ENCODE data around the gene STARD3NL.
"Not testable (repeated sequence)": the region's sequence is repeated elsewhere in the genome, so short reads cannot be mapped to it uniquely, and the experiment has no call there.

Gene STARD3NL

DNA sequence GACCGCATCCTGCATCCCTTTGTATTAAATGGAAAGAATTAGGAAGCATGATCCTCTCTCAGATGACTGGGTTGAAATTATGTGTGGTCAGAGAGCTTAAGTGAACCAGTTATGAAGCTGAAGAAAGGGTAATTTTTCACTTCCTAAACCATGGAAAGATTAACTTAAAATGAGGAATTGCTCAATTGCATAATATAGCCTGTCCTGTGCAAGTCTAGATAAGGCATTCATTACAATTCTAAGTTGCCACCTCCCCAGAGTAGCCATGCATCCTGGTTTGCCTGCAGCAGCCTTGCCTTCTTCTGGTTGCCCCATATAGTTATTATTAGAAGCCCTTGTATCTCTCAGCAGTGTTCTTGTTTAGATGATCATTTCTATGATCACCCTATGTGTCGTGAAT is 45.3 kb downstream of the STARD3NL start:
- ATAC-seq (no peak), DNase-seq (no peak)
- no peak overlapping the region for H3K4me3 Mint-ChIP-seq
- no peaks in the 10 kb centered on the region for H3K9me3 Mint-ChIP-seq
- H3K27me3 Mint-ChIP-seq, result no peaks in the 10 kb centered on the region
- H3K27ac Mint-ChIP-seq, result no peak overlapping the region
- peaks cover 29% of the 10 kb centered on the region for H3K36me3 Mint-ChIP-seq (ENCODE audit: low read depth)
- peaks cover 34% of the 10 kb centered on the region for H3K4me1 Mint-ChIP-seq

DNA sequence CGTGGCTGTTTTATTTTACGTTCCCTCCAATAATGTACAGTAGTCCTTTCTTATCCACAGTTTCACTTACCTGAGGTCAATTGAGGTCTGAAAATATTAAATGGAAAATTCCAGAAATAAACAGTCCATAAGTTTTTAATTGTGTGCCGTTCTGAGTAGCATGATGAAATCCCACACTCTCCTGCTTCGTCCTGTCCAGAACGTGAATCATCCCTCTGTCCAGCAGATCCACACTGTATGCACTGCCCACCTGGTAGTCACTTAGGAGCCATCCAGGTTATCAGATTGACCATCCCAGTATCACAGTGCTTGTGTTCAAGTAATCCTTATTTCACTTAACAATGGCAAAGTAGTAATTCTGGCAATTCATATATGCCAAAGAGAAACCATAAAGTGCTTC is 46.3 kb downstream of the STARD3NL start:
- peaks cover 42% of the 10 kb centered on the region for H3K4me1 Mint-ChIP-seq
- no peak for DNase-seq
- no peak for ATAC-seq
- no peaks in the 10 kb centered on the region for H3K27me3 Mint-ChIP-seq
- peaks cover 30% of the 10 kb centered on the region for H3K36me3 Mint-ChIP-seq (ENCODE audit: low read depth)
- no peaks in the 10 kb centered on the region for H3K9me3 Mint-ChIP-seq
- no peak overlapping the region for H3K4me3 Mint-ChIP-seq
- H3K27ac Mint-ChIP-seq, result peak overlapping the region; percentile 23

DNA sequence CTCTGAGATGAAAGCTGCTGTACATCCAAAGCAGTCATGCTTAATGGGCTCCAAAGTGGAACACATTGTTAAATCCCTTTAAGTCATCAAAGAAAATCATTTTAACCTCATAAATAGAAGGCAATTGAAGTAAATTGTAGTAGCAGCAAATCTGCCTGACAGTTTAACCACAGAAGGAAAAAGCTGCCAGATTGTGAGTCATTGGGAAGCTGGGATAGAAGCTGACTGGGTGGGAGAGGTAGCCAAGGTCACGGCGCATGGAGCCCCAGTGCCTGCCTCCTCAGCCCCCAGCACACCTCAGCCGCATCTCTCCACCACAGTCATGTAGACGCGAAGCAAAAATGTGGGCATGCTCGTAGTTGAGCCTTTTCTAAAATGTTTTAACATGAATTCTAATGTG is 51.3 kb downstream of the STARD3NL start:
- Mint-ChIP-seq H3K9me3 (no peaks in the 10 kb centered on the region), H3K4me3 (no peak overlapping the region), H3K36me3 (ENCODE audit: low read depth) (peaks cover 37% of the 10 kb centered on the region), H3K27me3 (no peaks in the 10 kb centered on the region), H3K4me1 (peaks cover 60% of the 10 kb centered on the region), H3K27ac (no peak overlapping the region)
- ATAC-seq (no peak), DNase-seq (no peak)

DNA sequence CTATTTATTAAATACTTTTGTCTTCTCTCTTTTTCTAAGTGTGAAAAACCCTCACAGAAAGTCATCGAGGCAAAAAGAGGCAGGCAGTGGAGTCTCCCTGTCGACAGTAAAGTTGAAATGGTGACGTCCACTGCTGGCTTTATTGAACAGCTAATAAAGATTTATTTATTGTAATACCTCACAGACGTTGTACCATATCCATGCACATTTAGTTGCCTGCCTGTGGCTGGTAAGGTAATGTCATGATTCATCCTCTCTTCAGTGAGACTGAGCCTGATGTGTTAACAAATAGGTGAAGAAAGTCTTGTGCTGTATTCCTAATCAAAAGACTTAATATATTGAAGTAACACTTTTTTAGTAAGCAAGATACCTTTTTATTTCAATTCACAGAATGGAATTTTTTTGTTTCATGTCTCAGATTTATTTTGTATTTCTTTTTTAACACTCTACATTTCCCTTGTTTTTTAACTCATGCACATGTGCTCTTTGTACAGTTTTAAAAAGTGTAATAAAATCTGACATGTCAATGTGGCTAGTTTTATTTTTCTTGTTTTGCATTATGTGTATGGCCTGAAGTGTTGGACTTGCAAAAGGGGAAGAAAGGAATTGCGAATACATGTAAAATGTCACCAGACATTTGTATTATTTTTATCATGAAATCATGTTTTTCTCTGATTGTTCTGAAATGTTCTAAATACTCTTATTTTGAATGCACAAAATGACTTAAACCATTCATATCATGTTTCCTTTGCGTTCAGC is 52.0 kb downstream of the STARD3NL start:
- no peaks in the 10 kb centered on the region for H3K27me3 Mint-ChIP-seq

DNA sequence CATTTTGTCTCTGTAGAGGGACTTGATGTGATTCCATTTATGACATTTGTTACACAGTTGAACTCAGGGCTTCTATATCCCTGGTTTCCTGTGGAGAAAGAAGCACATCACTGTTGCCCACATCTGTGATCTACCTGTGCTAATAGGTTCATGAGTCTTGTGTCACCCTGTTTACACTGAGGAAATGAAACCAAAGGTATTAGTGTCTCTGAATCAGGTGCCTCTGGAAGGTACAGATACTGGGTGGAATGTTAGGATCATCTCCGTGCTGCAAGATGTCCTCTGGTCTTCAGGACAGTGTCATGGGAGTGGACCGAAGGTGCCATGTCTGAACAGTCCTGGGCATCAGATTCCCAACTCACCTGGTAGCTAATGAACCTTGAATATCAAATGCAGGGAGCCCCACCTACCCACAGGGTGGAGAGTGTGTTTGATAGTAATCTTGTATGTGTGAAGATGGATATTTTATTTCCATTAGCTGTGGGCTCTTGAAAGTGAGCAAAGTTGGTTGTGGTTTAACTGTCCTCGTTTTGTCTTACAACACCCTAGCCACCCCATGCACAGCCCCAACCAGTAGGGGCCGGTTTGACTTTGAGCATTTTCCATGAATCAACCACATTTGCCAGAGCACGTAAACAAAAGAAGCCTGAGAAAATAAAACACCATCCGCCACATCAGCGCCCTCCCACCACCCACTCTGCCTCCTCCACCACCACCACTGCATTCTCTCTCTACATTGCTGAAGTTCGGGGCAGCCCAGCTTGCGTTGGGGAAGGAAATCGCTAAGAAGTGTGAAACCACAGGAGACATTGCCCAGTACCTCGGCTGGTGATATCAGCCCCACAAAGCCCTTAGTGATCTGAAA is 54.7 kb downstream of the STARD3NL start:
- Mint-ChIP-seq H3K27ac (peak overlapping the region; percentile 86), H3K4me1 (peaks cover 84% of the 10 kb centered on the region), H3K27me3 (peaks cover 2% of the 10 kb centered on the region), H3K36me3 (ENCODE audit: low read depth) (peaks cover 31% of the 10 kb centered on the region), H3K4me3 (peak overlapping the region; percentile 42), H3K9me3 (no peaks in the 10 kb centered on the region)
- DNase-seq (peak; percentile 79), ATAC-seq (peak; percentile 93)

More for the DNA sequence above, 52.0 kb downstream of the STARD3NL start:
- DNase-seq (no peak), ATAC-seq (no peak)
- Mint-ChIP-seq H3K27ac (peak overlapping the region; percentile 53), H3K4me1 (peaks cover 63% of the 10 kb centered on the region), H3K4me3 (no peak overlapping the region), H3K36me3 (ENCODE audit: low read depth) (peaks cover 33% of the 10 kb centered on the region), H3K9me3 (no peaks in the 10 kb centered on the region)

DNA sequence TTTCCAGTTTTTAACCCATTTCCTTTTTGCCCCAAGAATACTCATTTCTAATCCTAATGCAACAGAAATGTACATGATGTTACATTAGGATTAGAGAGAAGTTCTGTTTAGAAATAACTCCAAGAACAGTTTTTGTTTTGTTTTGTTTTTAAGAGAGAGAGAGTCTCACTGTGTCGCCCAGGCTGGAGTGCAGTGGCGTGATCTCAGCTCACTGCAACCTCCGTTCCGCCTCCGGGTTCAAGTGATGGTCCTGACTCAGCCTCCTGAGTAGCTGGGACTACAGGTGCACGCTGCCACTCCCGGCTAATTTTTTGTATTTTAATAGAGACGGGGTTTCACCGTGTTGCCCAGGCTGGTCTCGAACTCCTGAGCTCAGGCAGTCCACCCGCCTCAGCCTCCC is 56.7 kb downstream of the STARD3NL start:
- not testable (repeated sequence) for H3K4me3 Mint-ChIP-seq, H3K27me3 Mint-ChIP-seq, ATAC-seq, H3K9me3 Mint-ChIP-seq, H3K27ac Mint-ChIP-seq, DNase-seq
- peaks cover 23% of the 10 kb centered on the region for H3K36me3 Mint-ChIP-seq (ENCODE audit: low read depth)
- peaks cover 78% of the 10 kb centered on the region for H3K4me1 Mint-ChIP-seq

DNA sequence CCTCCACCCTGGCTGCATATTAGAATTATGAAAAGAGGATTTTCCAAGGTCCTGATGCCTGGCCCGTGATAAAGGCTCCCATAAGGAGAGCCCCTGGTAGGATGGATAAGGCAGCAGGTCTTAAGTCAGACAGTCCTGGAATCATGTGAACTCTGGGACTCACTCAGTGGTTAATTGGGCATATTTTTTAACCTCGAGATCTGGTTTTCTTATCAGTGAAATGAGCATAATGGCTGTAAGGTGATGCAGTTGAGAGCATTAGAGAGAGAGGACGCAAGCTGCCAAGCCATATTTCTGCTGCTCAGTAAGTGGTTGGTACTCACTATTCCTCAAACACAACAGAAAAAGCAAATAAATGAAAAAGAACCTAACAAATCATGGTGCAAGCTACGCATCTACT is 57.6 kb downstream of the STARD3NL start:
- H3K36me3 Mint-ChIP-seq (ENCODE audit: low read depth), result peaks cover 14% of the 10 kb centered on the region
- peaks cover 73% of the 10 kb centered on the region for H3K4me1 Mint-ChIP-seq
- no peak for ATAC-seq
- peak overlapping the region; percentile 19 for H3K27ac Mint-ChIP-seq
- no peak for DNase-seq
- no peaks in the 10 kb centered on the region for H3K9me3 Mint-ChIP-seq
- no peak overlapping the region for H3K4me3 Mint-ChIP-seq
- peaks cover 2% of the 10 kb centered on the region for H3K27me3 Mint-ChIP-seq

DNA sequence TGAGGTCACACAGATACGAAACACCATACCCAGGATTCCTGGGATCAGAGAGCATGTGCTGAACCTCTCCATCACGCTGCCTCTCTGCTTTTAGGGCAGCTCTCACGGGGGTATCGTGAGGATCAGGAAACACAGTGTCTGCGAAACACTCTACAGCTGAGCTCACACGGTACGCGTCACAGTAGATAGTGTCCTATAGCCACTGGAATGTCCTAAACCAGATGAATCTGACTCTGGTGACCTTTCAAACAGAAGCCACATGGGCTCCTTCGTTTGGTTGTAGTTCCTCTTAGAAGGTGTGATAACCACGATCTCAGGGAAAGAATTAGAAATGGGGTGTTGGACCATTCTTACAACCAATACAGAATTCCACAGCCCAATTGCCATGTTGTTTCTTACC is 61.1 kb downstream of the STARD3NL start:
- ATAC-seq, result peak; percentile 82
- peaks cover 45% of the 10 kb centered on the region for H3K4me1 Mint-ChIP-seq
- H3K27ac Mint-ChIP-seq, result peak overlapping the region; percentile 11
- H3K27me3 Mint-ChIP-seq; H3K4me3 Mint-ChIP-seq; H3K9me3 Mint-ChIP-seq; DNase-seq; H3K36me3 Mint-ChIP-seq (ENCODE audit: low read depth): not testable (repeated sequence)

DNA sequence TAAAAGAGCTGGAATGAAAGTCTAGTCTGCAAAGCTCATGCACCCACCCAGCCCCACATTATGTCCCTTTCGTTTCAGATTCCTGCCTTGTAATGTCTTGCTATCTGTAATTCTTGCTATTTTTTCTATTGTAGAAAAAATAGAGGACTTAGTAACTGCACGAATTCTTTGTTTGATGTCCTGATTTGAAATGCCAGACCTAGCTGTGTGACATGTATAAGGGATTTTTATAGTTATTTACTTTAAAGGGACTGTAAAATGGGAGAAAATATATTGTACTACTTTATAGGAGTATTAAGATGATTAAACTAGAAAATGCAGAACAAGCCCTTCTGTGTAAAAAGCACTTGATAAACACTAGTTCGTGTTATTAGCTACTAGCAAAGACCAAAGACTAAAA is 63.0 kb downstream of the STARD3NL start:
- Mint-ChIP-seq H3K9me3 (no peaks in the 10 kb centered on the region), H3K27ac (peak overlapping the region; percentile 15), H3K4me1 (peaks cover 37% of the 10 kb centered on the region), H3K36me3 (ENCODE audit: low read depth) (peaks cover 7% of the 10 kb centered on the region), H3K4me3 (no peak overlapping the region), H3K27me3 (no peaks in the 10 kb centered on the region)
- DNase-seq, result no peak
- no peak for ATAC-seq

DNA sequence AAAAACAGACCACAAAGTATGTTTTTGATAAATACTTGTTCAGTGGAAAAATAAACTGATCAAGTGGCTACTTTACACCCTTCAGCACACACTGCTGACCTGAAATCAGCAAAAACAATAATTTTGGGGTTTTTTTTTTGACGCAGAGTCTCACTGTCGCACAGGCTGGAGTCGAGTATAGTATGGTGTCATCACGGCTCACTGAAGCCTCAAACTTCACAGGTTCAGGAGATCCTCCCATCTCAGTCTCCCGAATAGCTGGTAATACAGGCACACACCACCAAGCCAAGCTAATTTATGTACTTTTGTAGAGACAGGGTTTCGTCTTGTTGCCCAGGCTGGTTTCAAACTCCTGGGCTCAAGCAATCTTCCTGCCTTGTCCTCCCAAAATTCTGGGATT is 64.8 kb downstream of the STARD3NL start:
- no peaks in the 10 kb centered on the region for H3K9me3 Mint-ChIP-seq
- H3K4me3 Mint-ChIP-seq, result no peak overlapping the region
- peaks cover 7% of the 10 kb centered on the region for H3K36me3 Mint-ChIP-seq (ENCODE audit: low read depth)
- H3K27me3 Mint-ChIP-seq, result no peaks in the 10 kb centered on the region
- DNase-seq (no peak), ATAC-seq (no peak)
- H3K27ac Mint-ChIP-seq, result no peak overlapping the region
- peaks cover 26% of the 10 kb centered on the region for H3K4me1 Mint-ChIP-seq

DNA sequence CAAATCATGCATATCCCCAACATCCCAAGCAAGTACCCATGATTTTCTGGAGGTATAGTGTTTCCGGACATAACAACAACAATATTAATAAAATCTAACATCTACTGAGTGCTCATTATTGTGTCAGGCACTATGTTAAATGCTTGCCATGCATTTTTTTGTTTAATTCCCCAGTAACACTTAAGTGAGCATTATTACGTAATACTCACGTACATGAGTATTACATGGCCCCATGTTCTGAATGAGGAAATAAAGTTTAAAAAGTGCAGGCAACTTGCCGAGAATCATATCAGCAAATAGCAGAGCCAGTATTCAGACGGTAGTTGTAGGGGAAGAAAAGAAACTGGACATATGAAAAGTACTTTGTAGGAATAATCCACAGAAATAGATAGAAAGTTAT is 65.3 kb downstream of the STARD3NL start:
- H3K36me3 Mint-ChIP-seq (ENCODE audit: low read depth); DNase-seq; ATAC-seq; H3K27ac Mint-ChIP-seq; H3K4me3 Mint-ChIP-seq; H3K9me3 Mint-ChIP-seq; H3K27me3 Mint-ChIP-seq: not testable (repeated sequence)
- H3K4me1 Mint-ChIP-seq, result peaks cover 30% of the 10 kb centered on the region

DNA sequence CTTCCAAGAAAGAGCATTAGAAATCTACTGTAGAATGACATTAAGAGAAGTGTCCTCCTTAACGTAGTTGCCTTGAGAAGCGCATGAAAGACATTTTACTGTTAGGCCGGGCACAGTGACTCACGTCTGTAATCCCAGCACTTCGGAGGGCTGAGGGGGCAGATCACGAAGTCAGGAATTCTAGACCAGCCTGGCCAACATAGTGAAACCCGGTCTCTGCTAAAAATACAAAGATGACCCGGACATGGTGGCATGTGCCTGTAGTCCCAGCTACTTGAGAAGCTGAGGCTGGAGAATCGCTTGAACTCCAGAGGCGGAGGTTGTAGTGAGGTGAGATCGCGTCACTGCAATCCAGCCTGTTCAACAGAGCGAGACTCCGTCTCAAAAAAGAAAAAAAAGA is 66.5 kb downstream of the STARD3NL start:
- peaks cover 7% of the 10 kb centered on the region for H3K36me3 Mint-ChIP-seq (ENCODE audit: low read depth)
- no peak for DNase-seq
- H3K27me3 Mint-ChIP-seq, result no peaks in the 10 kb centered on the region
- H3K4me1 Mint-ChIP-seq, result peaks cover 29% of the 10 kb centered on the region
- no peaks in the 10 kb centered on the region for H3K9me3 Mint-ChIP-seq
- no peak overlapping the region for H3K4me3 Mint-ChIP-seq
- ATAC-seq, result no peak
- H3K27ac Mint-ChIP-seq, result no peak overlapping the region

DNA sequence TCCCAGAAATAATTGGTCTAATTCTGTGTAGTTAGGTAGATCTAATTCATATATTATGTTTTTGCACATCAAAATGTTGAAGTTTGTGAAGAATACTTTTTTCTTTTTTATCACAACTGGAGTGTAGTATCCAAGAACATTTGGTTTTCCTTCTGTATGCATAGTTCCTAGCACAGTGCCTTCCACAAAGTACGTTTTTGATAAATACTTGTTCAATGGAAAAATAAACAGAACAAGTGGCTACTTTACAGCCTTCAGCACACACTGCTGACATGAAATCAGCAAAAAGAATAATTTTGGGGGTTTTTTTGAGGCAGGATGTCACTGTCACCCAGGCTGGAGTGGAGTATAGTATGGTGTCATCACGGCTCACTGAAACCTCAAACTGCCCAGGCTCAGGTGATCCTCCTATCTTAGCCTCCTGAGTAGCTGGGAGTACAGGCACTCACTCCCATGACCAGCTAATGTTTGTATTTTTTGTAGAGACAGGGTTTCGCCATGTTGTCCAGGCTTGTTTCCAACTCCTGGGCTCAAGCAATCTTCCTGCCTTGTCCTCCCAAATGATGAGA is 67.4 kb downstream of the STARD3NL start:
- peak overlapping the region; percentile 54 for H3K27ac Mint-ChIP-seq

DNA sequence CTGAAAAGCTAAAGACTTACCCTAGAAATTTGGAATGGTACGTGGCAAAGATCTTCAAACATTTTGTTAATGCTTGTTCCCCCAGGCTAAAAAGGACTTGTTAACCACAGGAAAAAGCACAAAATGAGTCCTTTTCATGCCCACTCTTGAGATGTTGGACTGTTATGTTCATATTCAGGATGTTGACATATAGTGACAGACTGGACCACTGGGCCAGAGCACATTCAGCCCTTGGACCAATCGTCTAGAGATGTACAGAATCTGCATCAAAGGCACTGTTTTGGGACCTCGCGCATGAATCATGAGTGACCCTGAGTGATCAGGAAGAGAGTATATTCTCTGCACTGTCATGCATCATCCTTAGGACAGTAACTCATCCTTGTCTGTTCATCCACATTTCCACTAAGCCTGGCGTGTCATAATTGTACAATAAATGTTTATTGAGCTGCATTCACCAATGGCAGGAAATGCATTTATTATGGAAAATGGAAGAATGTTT is 70.1 kb downstream of the STARD3NL start:
- H3K4me1 Mint-ChIP-seq, result peaks cover 24% of the 10 kb centered on the region
- no peak for ATAC-seq
- H3K4me3 Mint-ChIP-seq, result no peak overlapping the region
- no peaks in the 10 kb centered on the region for H3K27me3 Mint-ChIP-seq
- no peaks in the 10 kb centered on the region for H3K9me3 Mint-ChIP-seq
- peaks cover 3% of the 10 kb centered on the region for H3K36me3 Mint-ChIP-seq (ENCODE audit: low read depth)
- no peak for DNase-seq
- peak overlapping the region; percentile 65 for H3K27ac Mint-ChIP-seq

More for the DNA sequence above, 67.4 kb downstream of the STARD3NL start:
- Mint-ChIP-seq H3K36me3 (ENCODE audit: low read depth) (peaks cover 7% of the 10 kb centered on the region), H3K9me3 (no peaks in the 10 kb centered on the region), H3K4me1 (peaks cover 30% of the 10 kb centered on the region), H3K27me3 (no peaks in the 10 kb centered on the region), H3K4me3 (no peak overlapping the region)
- DNase-seq, result no peak
- peak; percentile 59 for ATAC-seq
